HuH-7 (cell line): ENCODE measurements around the gene BPHL.
"Not testable (repeated sequence)": the region's sequence is repeated elsewhere in the genome, so short reads cannot be mapped to it uniquely, and the experiment has no call there.

ENCODE experiments used
- DNase-seq: peaks from one replicate; pipeline ENCODE4 v3.0.0; 2011; ENCODE audit warnings: low spot score

BPHL gene

GRCh38 chr6:3118353-3119039 is at the start of gene BPHL:
Gene BPHL, plus strand, starts transcription at chr6:3118711. Its CDS starts 30 bp downstream, at chr6:3118741.
- peak; percentile 92 for DNase-seq

DNA sequence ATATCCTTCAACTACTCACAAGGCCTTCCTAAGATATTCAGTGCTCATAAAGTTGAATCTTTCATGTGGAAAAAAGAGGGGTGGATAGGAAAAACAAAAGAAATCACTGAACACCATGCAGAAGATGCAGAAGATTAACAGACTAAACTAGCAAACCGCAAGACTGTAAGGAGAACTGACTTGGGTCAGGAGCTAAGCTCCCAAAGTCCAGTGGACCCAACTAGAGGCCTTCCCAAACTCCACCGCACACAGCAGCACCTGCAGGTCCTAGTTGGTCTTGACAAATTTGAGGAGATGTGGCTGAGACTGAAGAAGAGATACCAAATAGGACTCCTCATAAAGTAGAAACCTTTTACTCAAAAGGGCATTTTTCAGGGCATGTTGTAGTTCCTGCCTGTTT is 46.9 kb upstream of the BPHL start:
- no peak for DNase-seq

- no peak for DNase-seq
Measured at GRCh38 chr6:3072798-3073197, 45.7 kb upstream of the BPHL start.

- DNase-seq = no peak
Measured at GRCh38 chr6:3073382-3073781, 45.1 kb upstream of the BPHL start.

DNA sequence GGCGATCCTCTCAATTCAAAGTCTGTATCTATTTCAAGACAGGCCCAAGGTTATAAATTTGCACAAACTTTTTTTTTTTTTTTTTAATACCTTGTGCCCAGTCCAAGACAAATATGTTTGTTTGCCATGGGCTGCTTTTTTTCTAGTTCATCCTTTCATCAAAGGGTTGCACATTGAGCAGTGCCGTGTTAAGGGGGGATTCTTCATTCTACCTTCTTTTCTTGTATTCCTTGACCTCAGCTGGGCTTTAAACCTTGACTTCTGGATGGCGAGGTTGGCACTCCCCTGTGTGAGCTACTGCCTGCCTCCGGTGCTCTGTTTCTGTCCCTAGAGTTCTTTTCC is 42.8 kb upstream of the BPHL start:
- DNase-seq = no peak

- no peak for DNase-seq
Measured at GRCh38 chr6:3076320-3076719, 42.2 kb upstream of the BPHL start.

DNA sequence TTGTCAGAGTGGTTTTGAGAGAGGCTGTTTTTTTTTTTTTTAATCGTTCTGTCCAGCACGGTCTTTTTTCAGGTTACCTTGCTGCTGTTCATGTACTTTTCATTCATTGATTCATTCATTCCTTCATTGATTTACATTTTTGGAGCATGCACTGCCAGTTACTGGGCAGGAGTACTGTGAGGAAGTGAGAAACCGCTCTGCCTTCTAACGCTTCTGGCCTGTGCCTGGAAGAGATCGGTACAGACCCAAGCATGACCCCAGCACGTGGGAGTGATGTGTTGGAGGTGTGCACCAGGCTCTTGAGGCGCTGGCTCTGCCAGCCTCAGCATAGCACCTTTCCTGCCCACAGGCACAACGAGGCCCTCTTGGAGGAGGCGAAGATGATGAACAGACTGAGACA is 41.1 kb upstream of the BPHL start:
- no peak for DNase-seq

DNA sequence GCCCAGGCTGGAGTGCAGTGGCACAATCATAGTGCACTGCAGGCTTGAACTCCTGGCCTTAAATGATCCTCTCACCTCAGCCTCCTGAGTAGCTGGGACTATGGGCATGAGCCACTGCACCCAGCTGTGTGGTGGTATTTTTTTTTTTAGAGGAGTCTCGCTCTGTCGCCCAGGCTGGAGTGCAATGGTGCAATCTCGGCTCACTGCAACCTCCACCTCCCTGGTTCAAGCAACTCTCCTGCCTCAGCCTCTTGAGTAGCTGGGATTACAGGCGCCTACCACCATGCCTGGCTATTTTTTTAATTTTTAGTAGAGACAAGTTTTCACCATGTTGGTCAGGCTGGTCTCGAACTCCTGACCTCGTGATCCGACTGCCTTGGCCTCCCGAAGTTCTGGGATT is 39.6 kb upstream of the BPHL start:
- DNase-seq = not testable (repeated sequence)

DNA sequence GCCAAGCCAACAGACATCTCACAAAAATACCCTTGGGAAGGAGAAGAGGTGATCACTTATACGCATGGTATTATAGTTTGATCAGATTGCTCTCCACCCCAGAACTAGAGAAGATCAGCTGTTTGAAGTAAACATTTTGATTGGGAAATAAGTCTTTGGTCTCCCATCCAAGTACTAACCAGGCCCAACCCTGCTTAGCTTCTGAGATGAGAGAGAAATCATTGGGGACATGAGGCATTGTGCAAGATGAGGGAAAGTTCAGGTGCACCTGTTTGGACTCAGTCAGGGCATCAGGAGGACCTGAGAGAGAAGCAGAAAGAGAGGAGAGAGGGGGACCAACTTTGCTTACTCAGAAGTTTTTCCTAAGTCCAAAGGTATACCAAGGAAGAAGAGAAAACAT is 38.8 kb upstream of the BPHL start:
- DNase-seq = no peak

GRCh38 chr6:3081960-3082359 is 36.6 kb upstream of the BPHL start:
- no peak for DNase-seq

GRCh38 chr6:3085074-3085473 is 33.4 kb upstream of the BPHL start:
- no peak for DNase-seq

DNA sequence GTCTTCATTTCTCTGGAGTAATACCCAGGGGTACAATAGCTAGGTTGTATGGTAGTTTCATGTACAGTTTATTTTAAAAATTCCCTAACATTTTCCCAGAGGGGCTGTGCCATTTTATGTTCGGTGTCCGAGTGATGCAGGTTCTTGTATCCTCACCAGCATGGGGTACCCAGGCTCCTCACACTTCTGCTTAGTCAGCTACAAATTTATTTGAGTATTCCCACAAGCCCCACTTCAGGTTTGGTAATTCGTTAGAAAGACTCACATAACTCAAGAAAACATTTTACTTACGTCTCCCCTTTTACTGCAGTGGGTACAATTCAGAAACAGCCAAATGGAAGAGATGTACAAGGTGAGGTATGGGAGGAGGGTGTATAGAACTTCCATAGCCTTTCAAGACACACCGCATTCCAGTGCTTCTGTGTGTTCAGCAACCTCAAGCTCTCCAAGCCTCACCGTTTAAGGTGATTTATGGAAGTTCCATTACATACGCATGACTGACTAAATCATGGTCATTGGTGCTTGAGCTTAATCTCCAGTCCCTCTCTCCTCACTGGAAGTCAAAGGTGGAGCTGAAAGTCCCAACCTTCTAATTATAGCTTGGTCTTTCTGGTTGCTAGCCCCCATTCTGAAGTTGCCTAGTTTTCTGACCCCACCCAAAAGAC is 32.1 kb upstream of the BPHL start:
- no peak for DNase-seq

DNA sequence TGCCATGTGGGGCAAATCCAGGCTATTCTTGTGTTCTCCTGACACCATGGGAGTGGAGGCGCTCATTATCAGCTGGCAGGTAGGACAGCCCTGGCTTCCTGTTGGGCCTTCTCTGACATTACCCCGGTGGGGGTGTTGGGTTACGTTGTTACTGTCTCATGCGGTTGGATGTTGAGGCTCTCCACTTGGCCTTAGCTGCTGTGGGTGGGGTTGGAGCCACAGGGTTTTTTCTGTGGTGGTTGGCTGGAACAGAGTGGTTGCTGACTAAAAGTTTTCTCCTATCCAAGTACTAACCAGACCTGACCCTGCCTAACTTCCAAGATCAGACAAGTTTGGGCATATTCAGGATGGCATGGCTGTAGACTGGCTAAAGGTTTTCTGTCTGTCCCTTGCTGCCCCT is 30.1 kb upstream of the BPHL start:
- DNase-seq = no peak

- DNase-seq = no peak
Measured at GRCh38 chr6:3088968-3089367, 29.5 kb upstream of the BPHL start.

- no peak for DNase-seq
Measured at GRCh38 chr6:3090013-3090412, 28.5 kb upstream of the BPHL start.

DNA sequence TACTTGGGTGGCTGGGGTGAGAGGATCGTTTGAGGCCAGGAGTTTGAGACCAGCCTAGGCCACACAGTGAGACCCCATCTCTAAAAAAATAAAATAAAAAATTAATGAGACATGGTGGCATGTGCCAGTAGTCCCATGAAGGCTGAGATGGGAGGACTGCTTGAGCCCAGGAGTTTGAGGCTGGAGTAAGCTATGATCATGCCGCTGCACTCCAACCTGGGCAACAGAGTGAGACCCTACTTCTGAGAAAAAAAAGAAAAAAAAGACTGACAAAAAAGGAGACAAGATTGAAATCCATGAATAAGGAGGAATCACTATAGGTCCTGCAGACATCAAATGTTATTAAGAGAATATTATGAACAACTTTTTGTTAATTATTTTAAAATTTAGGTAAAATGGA is 23.7 kb upstream of the BPHL start:
- no peak for DNase-seq

DNA sequence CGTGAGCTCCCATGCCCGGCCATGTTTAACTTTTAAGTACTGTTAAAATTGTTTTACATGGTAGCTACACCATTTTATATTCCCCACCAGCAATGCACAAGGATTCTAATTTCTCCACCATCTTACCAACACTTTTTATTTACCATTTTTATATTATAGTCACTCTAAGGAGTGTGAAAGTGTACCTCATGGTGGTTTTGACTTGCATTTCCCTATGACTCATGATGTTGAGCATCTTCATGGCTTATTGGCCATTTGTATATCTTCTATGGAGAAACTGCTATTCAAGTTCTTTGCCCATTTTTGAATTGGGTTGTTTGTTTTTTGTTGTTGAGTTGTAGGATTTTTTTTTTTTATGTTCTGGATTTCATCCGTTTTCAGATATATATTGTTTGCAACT is 15.6 kb upstream of the BPHL start:
- DNase-seq = no peak

- no peak for DNase-seq
Measured at GRCh38 chr6:3108746-3109414, 9.6 kb upstream of the BPHL start.

DNA sequence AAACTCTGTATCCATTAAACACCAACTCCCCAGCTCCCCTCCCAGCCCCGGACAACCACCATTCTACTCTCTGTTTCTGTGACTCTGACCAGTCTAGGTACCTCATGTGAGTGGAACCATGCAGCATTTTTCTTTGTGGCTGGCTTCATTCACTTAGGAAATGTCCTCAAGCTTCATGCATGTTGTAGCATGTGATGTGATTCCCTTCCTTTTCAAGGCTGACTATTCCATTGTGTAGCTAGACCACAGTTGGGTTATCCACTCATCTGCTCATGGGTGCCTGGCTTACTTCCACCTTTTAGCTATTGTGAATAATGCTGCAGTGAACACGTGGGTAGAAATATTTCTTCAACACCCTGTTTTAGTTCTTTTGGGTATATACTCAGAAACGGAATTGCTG is 8.8 kb upstream of the BPHL start:
- DNase-seq = no peak

- no peak for DNase-seq
Measured at GRCh38 chr6:3114377-3114776, 4.1 kb upstream of the BPHL start.

DNA sequence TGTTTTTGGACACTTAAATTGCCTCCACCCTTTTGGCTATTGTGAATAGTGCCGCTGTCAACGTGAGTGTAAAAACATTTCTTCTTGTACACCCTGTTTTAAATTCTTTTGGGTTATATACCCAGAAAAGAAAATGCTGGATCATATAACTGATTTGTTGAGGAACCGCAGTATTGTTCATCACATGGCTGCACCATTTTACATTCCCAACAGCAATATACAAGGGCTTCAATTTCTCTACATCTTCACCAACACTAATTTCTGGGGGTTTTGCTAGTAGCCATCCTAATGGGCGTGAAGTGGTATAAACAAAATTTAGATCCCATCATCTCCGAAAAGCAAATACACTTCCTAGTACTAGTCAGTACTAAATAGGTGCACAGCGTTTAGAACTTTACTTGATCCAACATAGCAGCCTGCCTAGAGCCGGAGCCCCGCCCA is 579 bp upstream of the BPHL start:
- DNase-seq = no peak

DNA sequence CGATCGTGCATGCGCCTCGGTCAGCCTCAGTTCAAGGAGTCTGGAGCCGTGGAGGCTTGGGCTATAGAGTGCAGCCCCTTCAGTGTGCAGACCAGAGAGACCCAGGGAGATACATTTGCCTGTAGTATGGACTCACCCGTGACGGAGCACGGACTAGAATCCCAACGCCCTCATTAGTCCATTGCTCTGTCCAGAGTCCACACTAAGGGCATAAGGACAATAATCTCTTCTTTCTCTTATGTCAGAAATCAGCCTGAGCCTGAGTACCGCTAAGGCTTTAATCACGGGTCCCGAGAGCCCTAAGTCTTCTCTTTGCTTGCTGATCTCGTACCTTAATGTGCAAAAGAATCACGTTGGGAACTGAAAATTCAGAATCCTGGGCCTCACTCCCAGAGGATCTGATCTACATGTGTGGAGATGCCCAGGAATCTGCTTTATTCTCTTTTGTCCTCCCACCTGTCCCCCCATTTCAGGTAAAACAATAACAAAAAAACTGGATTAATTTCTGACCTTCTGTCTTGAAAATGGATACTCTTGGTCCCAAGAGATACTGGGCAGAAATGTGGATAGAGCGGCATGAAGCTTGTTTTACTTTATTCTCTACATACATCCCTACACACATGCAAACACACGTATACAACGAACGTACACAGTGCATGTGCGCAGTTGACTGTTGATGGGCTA is 671 bp downstream of the BPHL start:
- DNase-seq = no peak

DNA sequence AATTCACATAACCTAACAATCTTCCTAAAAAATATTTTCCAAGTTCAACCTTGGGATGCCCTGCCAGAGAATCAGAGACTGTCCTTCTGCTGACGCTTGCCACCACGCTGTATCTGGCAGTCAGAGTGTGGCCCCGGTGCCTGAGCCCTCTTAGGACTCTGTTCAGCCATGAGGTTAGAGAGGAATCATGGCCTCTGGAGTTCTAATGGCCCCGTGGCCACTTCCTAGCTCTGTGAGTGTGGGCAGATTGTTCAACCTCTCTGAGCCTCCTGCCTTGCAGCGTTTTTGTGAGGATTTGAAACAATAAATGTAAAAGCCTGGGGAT is 2.2 kb downstream of the BPHL start:
- DNase-seq = no peak
